Omental fat pad (tissue), 4 donors: ENCODE measurements around the gene CTNND2. TPM values are rescaled to one million over a fixed set of nuclear protein-coding genes. Genes with fewer than 3 reads are reported as not detected.

Experiments
- ATAC-seq: fragments of 150-250 bp; one replicate; pipeline ENCODE4 v1.9.1; 2016; ENCODE audit warnings: mild to moderate bottlenecking, moderate library complexity; ENCODE audit not compliant: low FRiP score
- DNase-seq: peaks from one replicate; pipeline ENCODE4 v3.0.0-alpha.2; 2019; ENCODE audit warnings: low spot score
- CTCF ChIP-seq, 3 donors: fragments of 450-650 bp; IDR thresholded peaks; one replicate each; pipeline ENCODE4 v1.5.1; 2016 to 2017; ENCODE audit warnings: antibody characterized with exemption in 3 of 3, mild to moderate bottlenecking in 3 of 3, moderate library complexity in 2 of 3
- total RNA-seq, 4 donors: library from RNA; depleted of rRNA; stranded (reverse); fragments of >200 nt; gene quantifications; one replicate each; pipeline ENCODE4 v1.1.0, GENCODE V29; 2016

The CTNND2 gene
- total RNA-seq, 4 donors from 2014 or later, result 0.16 to 1.3 (median 0.64) TPM

GRCh38 chr5:11449217-11449616 is 455.0 kb downstream of the CTNND2 start:
- DNase-seq, result no peak
- no peak for ATAC-seq
- no peak for TF ChIP-seq CTCF (IDR thresholded peaks at IDR 0.05)

GRCh38 chr5:11443831-11444230 is 460.4 kb downstream of the CTNND2 start:
- DNase-seq (no peak), ATAC-seq (no peak)
- TF ChIP-seq CTCF (IDR thresholded peaks at IDR 0.05), result no peak

GRCh38 chr5:11432116-11432515 is 472.1 kb downstream of the CTNND2 start:
- DNase-seq (no peak), ATAC-seq (no peak)
- TF ChIP-seq CTCF (IDR thresholded peaks at IDR 0.05), result no peak

GRCh38 chr5:11429254-11429653 is 475.0 kb downstream of the CTNND2 start:
- no peak for TF ChIP-seq CTCF (IDR thresholded peaks at IDR 0.05)
- ATAC-seq, result no peak
- no peak for DNase-seq

GRCh38 chr5:11427569-11427968 is 476.7 kb downstream of the CTNND2 start:
- DNase-seq, result no peak
- no peak for TF ChIP-seq CTCF (IDR thresholded peaks at IDR 0.05)
- no peak for ATAC-seq

GRCh38 chr5:11426442-11426841 is 477.8 kb downstream of the CTNND2 start:
- ATAC-seq (no peak), DNase-seq (no peak)
- no peak for TF ChIP-seq CTCF (IDR thresholded peaks at IDR 0.05)

GRCh38 chr5:11422342-11422741 is 481.9 kb downstream of the CTNND2 start:
- ATAC-seq (no peak), DNase-seq (no peak)
- TF ChIP-seq CTCF (IDR thresholded peaks at IDR 0.05), result no peak
